GM19467 (cell line): ENCODE results near the gene SPRYD4.
"Not testable (repeated sequence)": the region's sequence is repeated elsewhere in the genome, so short reads cannot be mapped to it uniquely, and the experiment has no call there.

Experiments used
- ATAC-seq: cut with Tn5 transposase; IDR thresholded peaks from one replicate; pipeline ENCODE4 v1.9.1; 2021; ENCODE audit warnings: mild to moderate bottlenecking, moderate library complexity; ENCODE audit not compliant: unreplicated experiment

Gene SPRYD4

DNA sequence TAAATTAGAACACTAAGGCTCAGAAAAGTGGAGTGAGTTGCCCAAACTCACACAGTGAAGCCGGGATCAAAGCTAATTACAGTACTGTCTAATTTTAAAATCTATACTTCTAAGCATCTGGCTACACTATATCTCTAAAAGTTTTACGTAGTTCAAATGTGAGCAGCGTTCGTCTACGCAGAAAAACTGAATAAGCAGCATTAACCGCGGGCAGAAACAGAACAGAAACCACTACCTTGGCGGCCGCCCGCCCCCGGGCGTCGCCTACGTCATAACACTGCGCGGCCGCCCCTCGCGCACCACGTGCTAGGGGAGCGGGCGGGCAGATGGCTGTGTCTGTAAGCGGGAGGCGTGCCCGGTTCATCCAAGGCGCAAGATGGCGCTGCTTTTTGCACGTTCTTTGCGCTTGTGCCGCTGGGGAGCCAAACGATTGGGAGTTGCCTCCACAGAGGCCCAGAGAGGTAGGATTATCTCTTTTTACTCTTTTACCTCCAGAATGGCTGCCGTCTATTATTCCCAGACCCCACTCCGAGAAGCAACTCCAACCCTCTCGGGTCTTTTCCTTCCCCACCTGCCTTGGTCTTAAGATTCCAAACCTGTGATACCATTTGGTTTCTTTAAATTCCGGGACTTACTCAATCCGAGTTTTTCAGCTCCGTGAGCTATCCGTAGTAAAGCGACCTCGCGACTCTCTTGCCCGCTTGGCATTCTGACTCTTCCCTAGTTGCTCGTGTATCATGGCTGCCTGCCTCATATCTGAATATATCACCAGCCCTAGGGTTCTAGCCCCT is at the start of gene SPRYD4:
SPRYD4 (plus strand) TSS at position 363 of the 791 bp plus-strand sequence; CDS start at position 377, 14 bp downstream.
- ATAC-seq = peak; percentile 76

DNA sequence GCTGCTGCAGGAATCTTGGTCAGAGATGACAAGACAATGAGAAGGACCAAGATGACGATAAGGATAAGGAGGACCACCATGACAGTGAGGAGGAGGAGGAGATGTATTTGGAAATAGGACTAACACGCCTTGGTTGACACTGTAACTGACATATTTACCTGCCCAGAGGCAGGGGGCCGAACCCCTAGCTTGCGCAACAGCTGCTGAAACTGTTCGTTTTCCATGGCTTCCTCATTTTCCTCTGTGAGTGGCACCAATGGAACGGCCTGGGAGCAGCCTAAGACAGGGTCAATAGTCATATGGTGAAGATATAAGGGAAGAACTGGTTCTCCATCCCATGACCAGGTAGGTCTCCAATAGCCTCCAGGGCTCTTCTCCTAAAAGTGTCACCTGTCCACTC is 48.0 kb upstream of the SPRYD4 start:
- ATAC-seq = no peak

DNA sequence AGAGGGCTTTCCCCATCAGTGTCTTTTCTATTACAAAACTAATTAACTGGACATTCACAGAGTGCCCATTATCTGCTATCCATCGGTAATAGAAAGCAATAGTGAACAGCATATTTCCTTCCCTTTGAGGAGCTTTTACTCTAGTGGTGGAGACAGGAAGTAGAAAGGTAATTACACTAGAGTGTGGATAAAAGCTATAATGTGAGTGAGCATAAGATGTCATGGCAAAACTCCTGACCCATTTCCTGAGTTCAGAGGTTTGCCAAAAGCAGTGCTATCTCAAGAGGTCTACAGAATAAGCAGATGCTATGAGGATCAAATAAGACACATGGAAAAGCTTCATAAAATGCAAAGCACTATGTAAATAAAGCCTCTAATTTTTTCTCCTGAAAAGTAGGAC is 43.2 kb upstream of the SPRYD4 start:
- no peak for ATAC-seq

DNA sequence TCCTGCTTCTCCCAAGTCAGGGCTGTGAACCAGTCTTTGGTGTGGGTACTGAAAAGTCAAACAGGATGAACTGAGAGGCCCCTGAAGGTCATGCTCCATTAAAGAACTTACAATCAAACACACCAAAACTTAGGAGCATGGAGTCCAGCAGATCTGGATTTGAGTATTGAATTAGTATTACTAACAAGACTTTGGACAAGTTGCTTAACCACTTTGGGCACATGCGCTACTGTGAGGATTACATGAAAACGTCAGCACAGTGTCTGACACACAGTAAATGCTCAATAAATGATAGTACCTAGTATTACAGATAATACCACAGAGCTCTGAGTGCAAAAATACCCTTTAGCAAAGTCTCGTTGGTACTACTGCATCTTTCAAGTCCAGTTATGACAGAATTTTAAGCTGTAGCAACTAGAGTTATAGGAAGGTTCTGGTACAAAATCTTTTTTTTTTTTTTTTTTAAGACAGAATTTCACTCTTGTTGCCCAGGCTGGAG is 42.4 kb upstream of the SPRYD4 start:
- no peak for ATAC-seq

DNA sequence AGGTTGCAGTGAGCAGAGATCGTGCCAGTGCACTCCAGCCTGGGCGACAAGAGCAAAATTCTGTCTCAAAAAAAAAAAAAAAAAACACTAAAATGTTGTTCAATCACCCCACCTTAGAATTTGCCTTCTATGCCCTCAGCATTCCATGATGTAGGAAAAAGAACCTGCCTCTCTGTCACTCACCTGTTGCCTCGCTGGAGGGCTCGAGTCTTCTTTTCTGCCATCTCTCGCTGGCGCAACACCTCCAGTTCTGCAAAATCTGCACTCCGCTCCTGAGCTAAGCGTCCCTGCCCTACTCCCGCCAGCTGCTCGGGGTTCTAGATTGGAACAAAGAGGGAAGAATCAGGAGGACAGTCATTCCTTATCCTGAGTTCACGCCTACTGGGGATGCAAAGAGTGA is 37.1 kb upstream of the SPRYD4 start:
- no peak for ATAC-seq

DNA sequence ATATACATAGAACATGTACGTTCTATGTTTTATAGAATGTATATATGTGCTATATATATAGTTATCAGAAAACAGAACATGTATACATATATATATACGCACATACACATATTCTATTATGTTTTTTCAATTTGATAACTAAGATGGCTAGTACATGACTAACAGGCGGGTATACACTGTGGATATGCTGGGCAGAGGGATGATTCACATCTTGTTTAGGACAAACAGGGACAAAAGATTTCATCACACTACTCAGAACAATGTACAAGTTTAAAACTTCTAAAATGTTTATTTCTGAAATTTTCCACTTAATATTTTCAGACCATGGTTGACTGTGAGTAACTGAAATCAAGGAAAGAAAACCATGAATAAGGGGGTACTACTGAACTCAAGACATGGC is 36.5 kb upstream of the SPRYD4 start:
- no peak for ATAC-seq

DNA sequence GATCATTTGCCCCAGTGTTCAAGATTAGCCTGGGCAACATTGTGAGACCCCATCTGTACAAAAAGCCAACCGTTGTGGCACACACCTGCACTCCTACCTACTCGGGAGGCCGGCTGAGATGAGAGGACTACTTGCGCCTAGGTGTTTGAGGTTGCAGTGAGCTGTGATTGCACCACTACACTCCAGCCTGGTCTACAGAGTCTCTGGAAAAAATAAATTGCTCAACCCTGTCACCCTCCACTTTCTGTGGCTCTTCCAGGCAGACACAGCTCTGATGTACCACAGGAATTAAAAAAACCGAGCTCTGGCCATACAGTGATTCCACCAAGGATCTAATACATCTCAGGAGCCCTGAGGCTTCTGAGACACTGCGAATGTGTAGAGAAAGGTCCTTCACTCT is 33.5 kb upstream of the SPRYD4 start:
- no peak for ATAC-seq

DNA sequence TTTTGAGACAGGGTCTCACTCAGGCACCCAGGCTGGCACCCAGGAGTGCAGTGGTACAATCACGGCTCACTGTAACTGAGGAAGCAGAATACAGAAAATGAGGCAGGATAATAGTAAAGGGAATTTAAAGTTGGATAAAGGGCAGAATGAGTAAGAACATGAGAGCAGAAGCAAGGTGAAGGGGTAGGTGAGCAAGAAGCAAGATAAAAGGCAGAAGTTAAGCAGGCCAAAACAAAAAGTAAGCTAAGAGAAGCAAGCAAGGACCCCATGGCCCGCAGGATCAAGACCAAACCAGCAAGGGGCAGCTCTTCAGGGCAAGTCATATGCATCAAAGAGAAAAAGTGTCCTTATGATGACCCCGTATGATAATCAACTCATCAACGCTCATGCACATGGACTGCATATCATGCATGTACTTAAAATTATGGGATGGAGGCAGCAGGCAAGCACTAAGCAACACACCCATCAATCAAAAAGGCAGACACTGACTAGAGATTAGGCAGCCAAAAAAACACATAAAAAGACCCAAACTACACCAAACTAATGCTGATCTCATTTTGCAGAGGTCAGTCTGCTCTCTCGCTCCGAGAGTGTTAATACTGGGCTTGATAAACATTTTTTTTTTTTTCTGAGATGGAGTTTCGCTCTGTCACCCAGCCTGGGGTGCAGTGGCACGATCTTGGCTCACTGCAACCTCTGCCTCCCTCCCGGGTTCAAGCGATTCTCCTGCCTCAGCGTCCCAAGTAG is 30.8 kb upstream of the SPRYD4 start:
- no peak for ATAC-seq

DNA sequence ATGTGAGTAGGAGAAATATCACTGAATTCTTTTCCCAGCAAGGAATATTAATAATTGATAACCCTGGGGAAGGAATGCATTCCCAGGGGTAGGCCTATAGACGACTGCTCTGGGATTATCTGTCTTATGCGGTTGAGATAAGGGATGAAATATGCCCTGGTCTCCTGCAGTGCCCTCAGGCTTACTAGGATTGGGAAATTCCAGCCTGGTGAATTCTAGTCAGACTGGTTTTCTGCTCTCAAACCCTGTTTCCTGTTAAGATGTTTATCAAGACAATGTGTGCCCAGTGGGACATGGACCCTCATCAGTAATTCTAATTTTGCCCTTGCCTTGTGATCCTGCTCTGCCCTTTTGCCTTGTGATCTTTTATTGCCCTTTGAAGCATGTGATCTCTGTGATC is 25.2 kb upstream of the SPRYD4 start:
- not testable (repeated sequence) for ATAC-seq

DNA sequence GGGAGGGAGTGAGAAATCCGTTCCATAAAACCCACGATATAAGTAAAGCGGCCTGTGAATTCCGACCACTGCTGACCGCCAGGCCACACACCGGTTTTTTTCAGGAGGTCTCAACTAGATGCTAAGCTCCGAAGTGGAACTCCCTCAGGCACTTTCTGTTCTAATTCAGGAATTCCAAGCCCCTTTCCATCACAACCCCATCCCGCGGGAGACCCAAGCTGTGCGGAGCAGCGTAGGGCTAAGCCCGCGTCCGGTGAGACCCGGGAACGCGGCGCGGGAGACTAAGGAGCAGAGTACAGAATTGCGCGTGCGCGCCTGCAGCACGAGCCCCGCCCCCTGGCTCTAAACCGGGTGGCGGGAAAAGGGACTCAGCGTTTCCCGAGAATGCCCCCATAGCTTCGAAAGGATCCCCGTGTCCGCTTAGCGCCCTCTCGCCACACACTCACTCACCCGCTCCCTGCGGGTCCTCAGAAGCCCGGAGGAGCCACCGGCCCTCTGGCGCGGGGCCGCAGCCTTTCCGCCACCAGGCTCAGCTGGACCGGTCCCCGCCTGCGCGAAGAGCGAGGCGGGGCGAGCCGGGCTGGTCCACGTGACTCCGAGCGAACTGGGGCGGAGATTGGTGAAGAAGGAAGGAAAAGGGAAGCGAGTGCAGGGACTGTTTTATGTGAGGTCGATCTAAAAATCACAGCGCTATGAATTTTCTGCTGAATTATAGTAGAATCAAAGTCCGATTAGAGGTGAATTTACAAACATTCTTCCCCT is 19.3 kb upstream of the SPRYD4 start, which contains the start of gene TIMELESS:
TIMELESS (minus strand) TSS at position 567 of the 762 bp plus-strand sequence. CDS start 15,256 bp downstream, outside the sequence.
- ATAC-seq = peak; percentile 96

DNA sequence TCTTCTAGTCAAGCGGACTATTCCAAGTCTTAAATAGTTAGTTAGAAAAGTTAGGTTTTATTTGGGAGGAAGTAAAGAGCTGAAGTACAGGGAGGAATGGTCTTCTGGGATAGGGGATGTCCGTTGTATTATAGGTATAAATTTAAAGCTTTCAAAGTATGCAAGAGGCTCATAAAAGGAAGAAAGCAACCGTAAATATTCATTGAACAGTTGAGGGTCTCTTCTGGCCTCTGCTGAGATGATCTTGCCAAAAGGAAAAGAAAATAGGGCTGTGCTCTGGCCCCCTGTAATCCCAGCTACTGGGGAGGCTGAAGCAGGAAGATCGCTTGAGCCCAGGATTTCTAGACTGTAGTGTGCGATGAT is 18.8 kb upstream of the SPRYD4 start:
- ATAC-seq = no peak

DNA sequence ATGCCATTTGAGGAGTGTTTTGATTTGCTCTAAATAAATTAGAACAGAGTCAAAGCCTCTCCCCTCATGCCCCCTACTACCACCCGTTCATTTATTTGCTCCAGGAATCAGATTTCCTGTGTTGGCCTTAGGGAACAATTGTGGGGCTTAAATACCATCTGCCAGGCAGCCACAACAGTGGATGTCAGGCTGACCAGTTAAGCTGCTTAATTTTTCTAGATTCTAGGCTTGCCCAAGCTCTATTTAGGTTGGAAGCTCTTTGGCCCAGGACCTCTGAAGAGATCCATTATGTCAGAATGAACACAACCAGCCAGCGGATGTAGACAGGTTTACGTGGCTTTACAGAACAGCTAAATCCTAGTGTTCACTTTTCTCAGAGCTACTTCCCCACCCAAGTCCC is 18.1 kb upstream of the SPRYD4 start:
- no peak for ATAC-seq

DNA sequence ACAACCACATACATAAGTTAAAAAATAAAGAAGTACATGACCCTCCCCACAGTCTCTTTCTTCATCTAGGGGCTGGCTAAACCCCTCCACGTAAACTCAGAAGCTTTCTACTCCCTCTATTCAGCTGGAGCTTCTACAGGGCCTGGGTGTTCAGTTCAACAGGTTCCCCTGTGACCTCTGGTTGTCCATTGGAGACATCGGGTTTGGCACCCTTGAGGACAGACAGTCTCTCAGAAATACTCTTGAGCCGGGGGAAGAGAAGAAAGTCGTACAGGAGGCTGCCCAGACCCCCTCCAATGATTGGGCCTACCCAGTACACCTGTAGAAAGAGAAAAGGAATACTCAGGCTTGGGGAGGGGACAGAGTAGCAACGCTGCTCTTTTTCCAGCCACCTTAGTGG is 17.2 kb upstream of the SPRYD4 start:
- ATAC-seq = no peak

DNA sequence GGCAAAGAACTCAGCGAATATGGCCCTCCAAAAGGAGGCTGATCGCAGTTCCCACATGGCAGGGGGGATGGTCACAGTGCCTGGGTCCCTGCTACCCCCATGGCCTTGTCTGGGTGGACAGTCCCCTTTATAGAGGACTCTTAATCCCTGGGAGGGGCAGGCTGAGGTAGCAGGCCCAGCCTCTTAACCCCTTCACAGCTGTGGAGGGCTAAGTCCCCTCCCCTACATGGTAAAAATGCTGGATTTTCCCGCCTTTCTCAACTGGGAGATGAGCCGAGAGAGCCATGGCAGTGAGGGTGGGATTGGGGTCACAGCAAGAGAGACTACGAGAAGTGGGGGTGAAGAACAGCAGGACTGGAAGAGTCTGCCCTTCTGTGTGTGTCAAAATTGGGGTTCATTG is 13.8 kb upstream of the SPRYD4 start, which contains the start of gene MIP:
MIP (minus strand) TSS at position 101 of the 400 bp plus-strand sequence; CDS start at position 57, 44 bp downstream.
- no peak for ATAC-seq

DNA sequence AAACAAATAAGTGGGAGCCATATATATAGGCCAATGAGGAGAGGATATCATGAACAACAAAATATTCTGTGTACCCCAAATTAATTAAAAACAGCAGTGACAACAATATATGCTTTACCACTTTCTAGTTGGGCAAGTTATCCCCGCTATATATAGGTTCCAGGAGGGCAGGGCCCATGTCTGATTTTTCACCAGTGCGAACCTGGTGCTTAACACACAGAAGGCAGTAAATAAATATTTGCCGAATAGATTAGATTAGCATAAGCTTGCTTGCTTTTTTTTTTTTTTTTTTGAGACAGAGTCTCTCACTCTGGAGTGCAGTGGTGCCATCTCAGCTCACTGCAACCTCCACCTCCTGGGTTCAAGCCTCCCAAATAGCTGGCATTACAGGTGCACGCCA is 10.6 kb upstream of the SPRYD4 start:
- ATAC-seq = no peak

DNA sequence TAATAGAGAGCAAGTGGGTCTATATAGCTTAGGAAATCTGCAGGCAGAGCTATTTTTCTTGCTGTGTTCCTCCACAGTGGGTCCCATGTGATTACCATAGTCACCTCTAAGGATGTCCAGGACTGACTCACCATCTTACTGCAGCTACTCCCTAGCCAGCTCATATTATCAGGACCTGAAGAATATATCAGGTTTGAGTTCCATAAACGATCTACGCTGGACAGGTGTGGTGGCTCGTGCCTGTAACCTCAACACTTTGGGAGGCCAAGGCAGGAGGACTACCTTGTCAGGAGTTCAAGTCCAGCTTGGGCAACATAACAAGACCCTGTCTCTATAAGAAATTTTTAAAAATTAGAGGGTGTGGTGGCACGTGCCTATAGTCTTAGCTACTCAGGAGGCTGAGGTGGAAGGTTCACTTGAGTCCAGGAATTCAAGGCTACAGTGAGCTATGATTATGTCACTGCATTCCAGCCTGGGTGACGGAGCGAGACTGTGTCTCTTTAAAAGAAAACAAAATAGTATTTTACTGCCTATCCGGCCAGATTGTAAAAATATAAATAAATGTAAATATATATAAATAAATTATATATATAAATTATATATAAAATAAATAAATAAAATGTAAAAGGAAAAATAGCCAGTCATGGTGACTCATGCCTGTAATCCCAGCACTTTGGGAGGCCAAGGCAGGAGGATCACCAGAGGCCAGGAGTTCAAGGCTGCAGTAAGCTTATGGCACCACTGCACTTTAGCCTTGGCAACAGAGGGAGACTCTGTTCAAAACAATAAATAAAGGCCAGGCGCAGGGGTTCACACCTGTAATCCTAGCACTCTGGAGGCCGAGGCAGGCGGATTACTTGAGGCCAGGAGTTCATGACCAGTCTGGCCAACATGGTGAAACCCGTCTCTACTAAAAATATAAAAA is 6.9 kb upstream of the SPRYD4 start:
- no peak for ATAC-seq

DNA sequence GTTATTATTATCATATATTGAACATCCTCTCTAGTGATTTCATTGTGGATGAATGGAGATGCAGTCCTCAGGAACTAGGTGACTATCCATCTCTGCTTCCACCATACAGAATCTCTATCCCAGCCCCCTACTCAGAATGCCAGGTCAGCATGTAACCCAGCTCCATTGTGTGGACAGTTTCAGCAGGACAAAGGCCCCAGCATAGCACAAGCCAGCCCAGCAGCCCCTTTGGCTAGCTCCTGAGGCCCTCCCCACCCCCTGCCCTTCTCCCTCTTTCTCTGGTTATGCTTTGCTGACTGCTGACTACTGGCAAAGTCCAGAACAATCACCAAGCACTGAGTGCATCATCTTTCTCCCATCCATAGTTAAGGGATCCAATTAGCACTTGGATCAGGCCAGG is 5.8 kb upstream of the SPRYD4 start:
- no peak for ATAC-seq

DNA sequence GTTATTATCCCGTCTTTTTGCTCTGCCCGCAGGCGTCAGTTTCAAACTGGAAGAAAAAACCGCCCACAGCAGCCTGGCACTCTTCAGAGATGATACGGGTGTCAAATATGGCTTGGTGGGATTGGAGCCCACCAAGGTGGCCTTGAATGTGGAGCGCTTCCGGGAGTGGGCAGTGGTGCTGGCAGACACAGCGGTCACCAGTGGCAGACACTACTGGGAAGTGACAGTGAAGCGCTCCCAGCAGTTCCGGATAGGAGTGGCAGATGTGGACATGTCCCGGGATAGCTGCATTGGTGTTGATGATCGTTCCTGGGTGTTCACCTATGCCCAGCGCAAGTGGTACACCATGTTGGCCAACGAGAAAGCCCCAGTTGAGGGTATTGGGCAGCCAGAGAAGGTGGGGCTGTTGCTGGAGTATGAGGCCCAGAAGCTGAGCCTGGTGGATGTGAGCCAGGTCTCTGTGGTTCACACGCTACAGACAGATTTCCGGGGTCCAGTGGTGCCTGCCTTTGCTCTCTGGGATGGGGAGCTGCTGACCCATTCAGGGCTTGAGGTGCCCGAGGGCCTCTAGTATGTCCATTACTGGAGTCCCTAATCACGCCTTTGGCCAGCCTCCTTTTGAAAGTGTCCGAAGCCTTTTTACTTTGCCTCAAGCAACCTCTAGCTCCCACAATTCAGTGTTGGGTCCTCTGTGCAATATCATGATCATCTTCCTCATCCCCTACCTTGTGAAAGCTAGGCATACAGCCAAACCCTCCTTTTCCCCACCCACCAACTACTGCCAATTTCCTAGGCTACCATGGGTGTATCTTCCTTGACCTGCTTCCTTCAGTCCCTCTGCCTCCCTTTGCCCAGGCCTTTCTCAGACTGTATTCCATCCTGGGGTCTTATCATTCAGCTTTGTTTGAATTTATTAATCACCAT is 891 bp downstream of the SPRYD4 start:
- no peak for ATAC-seq

DNA sequence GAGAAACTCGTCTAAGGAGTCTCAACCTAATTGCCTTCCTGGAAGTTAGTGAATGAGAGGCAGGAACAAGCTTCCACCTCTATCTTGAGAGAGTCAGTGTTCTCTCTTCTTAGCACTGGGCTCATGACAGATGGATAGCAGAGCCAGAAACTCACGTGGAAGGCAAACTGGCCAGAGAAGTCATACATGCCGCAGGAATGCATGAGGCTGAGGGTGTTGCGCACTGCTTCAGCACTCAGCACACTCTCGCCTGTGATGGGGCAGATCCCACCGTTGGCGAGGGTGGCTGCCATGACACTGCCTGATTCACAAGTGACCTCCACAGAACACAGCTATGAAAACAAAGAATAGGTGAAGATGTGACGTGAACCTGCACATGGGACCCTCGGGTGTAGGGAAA is 6.0 kb downstream of the SPRYD4 start:
- no peak for ATAC-seq
